Activated T-cell treated with anti-CD3 and anti-CD28 coated beads, Interleukin-2, amount 50 U/mL, for 4 hours (primary cell): ENCODE data around the gene USP43. TPM values are rescaled to one million over a fixed set of nuclear protein-coding genes. Genes with fewer than 3 reads are reported as not detected.
A peak's percentile ranks its signal among the peaks of the same experiment; 100 is the strongest.
"Not testable (repeated sequence)": the region's sequence is repeated elsewhere in the genome, so short reads cannot be mapped to it uniquely, and the experiment has no call there.

Experiments used
- ATAC-seq, 2 donors: fragments of 200-7000 bp; cut with Tn5 transposase; one replicate each; pipeline ENCODE4 v1.10.0; 2021
- DNase-seq: peaks from one replicate; pipeline ENCODE4 v3.0.0-alpha.2; 2020
- H3K27me3 Mint-ChIP-seq: one replicate; pipeline ENCODE4 v1.8.0; 2021; ENCODE audit warnings: low read depth, mixed read lengths
- H3K36me3 Mint-ChIP-seq: one replicate; pipeline ENCODE4 v1.8.0; 2022; ENCODE audit warnings: mixed read lengths; ENCODE audit not compliant: insufficient read depth
- H3K4me1 Mint-ChIP-seq: one replicate; pipeline ENCODE4 v1.8.0; 2021; ENCODE audit warnings: low read depth, mixed read lengths
- H3K4me3 Mint-ChIP-seq: one replicate; pipeline ENCODE4 v1.8.0; 2021; ENCODE audit warnings: mild to moderate bottlenecking, moderate library complexity, mixed read lengths
- H3K9me3 Mint-ChIP-seq: one replicate; pipeline ENCODE4 v1.8.0; 2021; ENCODE audit warnings: mixed read lengths
- total RNA-seq, 3 donors: library from RNA; stranded (reverse); gene quantifications; one replicate each; pipeline ENCODE4 v1.2.1, GENCODE V29; 2021

Gene USP43
- total RNA-seq, 3 donors from 2014 or later, result 0.14 to 0.18 TPM; not detected in 1

- Mint-ChIP-seq H3K27me3 (peaks cover 49% of the 10 kb centered on the region), H3K9me3 (no peaks in the 10 kb centered on the region), H3K4me3 (no peak overlapping the region), H3K36me3 (no peaks in the 10 kb centered on the region), H3K4me1 (peaks cover 12% of the 10 kb centered on the region)
- ATAC-seq, result no peak
- DNase-seq, result no peak
Measured at GRCh38 chr17:9643611-9644010, 1.7 kb upstream of the USP43 start.

DNA sequence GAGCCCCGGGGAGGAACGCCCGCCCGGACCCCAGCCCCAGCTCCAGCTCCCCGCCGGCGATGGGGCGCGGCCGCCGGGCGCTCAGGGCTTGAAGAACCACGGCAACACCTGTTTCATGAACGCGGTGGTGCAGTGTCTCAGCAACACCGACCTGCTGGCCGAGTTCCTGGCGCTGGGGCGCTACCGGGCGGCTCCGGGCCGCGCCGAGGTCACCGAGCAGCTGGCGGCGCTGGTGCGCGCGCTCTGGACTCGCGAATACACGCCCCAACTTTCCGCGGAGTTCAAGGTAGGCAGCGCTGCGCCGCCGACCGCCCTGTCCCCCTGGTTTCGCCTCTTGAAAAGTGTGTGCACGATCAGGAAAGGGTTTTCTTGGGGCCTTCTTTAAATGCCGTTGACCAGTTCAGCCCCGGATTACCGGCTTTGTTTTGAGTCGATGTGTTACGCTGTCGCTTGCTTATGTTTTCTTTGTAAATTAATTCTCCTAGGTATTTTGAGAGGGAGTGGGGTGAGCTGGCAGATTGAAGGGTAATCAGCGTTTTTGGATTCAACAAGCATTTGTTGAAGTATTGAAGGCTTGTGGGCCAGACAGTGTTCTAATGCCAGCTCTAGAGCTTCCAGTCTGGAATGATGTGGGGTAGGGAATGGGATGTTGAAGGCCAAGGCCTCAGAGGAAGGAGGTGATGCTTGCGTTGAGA lies 681 bp downstream of the USP43 start:
- H3K36me3 Mint-ChIP-seq, result no peaks in the 10 kb centered on the region
- ATAC-seq (peak; percentile 35 to 52), DNase-seq (peak; percentile 5)
- peak overlapping the region; percentile 58 for H3K4me3 Mint-ChIP-seq
- peaks cover 54% of the 10 kb centered on the region for H3K27me3 Mint-ChIP-seq
- H3K9me3 Mint-ChIP-seq, result no peaks in the 10 kb centered on the region
- H3K4me1 Mint-ChIP-seq, result peaks cover 12% of the 10 kb centered on the region

- DNase-seq, result no peak
- H3K4me1 Mint-ChIP-seq, result peaks cover 12% of the 10 kb centered on the region
- H3K4me3 Mint-ChIP-seq, result peak overlapping the region; percentile 58
- no peak for ATAC-seq
- no peaks in the 10 kb centered on the region for H3K36me3 Mint-ChIP-seq
- no peaks in the 10 kb centered on the region for H3K9me3 Mint-ChIP-seq
- H3K27me3 Mint-ChIP-seq, result peaks cover 59% of the 10 kb centered on the region
Measured at GRCh38 chr17:9646546-9646885, 1.2 kb downstream of the USP43 start.

DNA sequence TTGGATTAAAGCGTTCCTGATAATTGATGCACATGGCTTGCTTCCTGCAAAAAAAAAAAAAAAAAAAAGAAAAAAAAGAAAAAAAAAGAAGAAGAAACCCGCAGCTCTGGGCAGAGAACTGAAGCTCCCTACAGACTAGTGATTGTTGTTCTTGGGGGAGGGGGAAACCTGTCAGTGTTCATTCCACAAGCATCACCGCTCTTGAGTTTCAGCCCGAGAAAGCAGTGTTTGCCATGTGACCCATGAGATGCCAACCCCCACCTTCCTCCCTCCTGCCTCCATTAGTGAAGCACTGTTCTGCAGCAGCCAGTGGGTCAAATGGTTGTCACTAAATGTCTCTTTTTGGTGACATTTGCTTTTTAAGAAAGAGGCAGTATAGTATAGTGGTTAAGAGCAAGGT lies 1.7 kb downstream of the USP43 start:
- H3K9me3 Mint-ChIP-seq, result no peaks in the 10 kb centered on the region
- no peak overlapping the region for H3K4me3 Mint-ChIP-seq
- peaks cover 12% of the 10 kb centered on the region for H3K4me1 Mint-ChIP-seq
- no peak for DNase-seq
- H3K27me3 Mint-ChIP-seq, result peaks cover 61% of the 10 kb centered on the region
- ATAC-seq, result no peak
- H3K36me3 Mint-ChIP-seq, result no peaks in the 10 kb centered on the region

GRCh38 chr17:9648521-9649110 lies 3.3 kb downstream of the USP43 start:
- H3K27me3 Mint-ChIP-seq, result peaks cover 55% of the 10 kb centered on the region
- no peaks in the 10 kb centered on the region for H3K9me3 Mint-ChIP-seq
- H3K4me1 Mint-ChIP-seq, result peaks cover 12% of the 10 kb centered on the region
- no peak for DNase-seq
- no peak for ATAC-seq
- no peaks in the 10 kb centered on the region for H3K36me3 Mint-ChIP-seq
- H3K4me3 Mint-ChIP-seq, result no peak overlapping the region

DNA sequence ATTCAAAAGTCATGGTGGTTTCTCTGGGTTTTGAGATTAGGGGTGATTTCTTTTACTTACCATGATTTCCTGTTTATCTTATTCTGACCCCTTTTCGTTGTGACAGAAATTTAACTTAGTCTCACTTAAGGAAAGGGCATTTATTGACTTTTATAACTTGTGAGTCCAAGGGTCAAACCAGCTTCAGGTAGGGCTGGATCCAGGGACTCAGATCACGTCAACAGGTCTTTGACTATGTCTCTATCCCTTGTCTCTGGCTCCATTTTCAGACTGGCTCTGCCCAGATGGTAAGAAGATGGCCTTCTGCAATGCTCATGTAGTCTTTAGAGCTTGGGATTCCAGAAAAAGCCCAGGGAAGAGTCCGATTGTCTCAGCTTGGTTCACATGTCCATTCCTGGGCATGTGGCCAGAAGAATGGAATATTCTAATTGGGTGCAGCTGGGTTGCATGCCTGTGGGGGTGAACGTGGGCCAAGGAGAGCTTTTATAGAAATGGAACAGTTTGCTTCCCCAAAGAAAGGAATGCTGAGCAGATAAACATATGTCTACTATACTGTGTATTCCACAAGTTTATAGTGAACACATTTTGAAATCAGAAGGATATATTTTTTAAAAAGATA lies 13.4 kb downstream of the USP43 start:
- DNase-seq (no peak), ATAC-seq (no peak)
- H3K36me3 Mint-ChIP-seq, result no peaks in the 10 kb centered on the region
- peaks cover 6% of the 10 kb centered on the region for H3K27me3 Mint-ChIP-seq
- no peaks in the 10 kb centered on the region for H3K4me1 Mint-ChIP-seq
- H3K9me3 Mint-ChIP-seq, result no peaks in the 10 kb centered on the region
- H3K4me3 Mint-ChIP-seq, result no peak overlapping the region

DNA sequence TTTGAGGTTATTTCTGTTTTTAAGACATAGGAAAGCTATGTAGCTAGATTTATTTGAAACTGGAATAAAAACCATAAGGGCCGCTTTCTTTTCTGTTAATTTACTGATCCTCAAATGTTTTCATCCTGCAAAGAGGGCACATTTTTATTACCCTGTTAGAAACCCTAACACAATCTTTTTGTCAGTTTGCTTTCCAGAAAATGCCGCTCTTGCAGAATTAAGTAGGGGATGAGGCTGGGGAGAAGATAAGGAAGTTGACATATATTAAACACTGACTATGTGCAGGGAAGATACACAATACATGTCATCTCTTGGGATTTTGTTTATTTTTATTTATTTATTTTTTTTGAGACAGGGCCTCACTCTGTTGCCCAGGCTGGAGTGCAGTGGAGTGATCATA lies 15.7 kb downstream of the USP43 start:
- Mint-ChIP-seq H3K4me1 (peaks cover 3% of the 10 kb centered on the region), H3K27me3 (peaks cover 5% of the 10 kb centered on the region), H3K4me3 (no peak overlapping the region), H3K36me3 (peaks cover 2% of the 10 kb centered on the region), H3K9me3 (no peaks in the 10 kb centered on the region)
- DNase-seq, result no peak
- ATAC-seq, result no peak

DNA sequence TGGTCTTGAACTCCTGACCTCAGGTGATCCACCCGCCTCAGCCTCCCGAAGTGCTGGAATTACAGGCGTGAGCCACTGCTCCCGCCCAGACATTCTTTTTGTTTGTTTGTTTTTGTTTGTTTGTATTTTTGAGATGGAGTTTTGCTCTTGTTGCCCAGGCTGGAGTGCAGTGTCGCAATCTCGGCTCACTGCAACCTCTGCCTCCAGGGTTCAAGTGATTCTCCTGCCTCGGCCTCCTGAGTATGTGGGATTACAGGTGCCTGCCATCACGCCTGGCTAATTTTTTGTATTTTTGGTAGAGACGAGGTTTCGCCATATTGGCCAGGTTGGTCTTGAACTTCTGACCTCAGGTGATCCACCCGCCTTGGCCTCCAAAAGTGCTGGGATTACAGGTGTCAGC lies 18.2 kb downstream of the USP43 start:
- not testable (repeated sequence) for DNase-seq, H3K27me3 Mint-ChIP-seq, H3K36me3 Mint-ChIP-seq, H3K9me3 Mint-ChIP-seq, ATAC-seq, H3K4me3 Mint-ChIP-seq
- H3K4me1 Mint-ChIP-seq, result peaks cover 10% of the 10 kb centered on the region

- no peak for DNase-seq
- peak in 1 of 2 donors; percentile 46 for ATAC-seq
- H3K36me3 Mint-ChIP-seq, result peaks cover 2% of the 10 kb centered on the region
- H3K27me3 Mint-ChIP-seq, result peaks cover 12% of the 10 kb centered on the region
- H3K4me1 Mint-ChIP-seq, result peaks cover 10% of the 10 kb centered on the region
- no peak overlapping the region for H3K4me3 Mint-ChIP-seq
- H3K9me3 Mint-ChIP-seq, result no peaks in the 10 kb centered on the region
Measured at GRCh38 chr17:9666461-9667050, 21.2 kb downstream of the USP43 start.

DNA sequence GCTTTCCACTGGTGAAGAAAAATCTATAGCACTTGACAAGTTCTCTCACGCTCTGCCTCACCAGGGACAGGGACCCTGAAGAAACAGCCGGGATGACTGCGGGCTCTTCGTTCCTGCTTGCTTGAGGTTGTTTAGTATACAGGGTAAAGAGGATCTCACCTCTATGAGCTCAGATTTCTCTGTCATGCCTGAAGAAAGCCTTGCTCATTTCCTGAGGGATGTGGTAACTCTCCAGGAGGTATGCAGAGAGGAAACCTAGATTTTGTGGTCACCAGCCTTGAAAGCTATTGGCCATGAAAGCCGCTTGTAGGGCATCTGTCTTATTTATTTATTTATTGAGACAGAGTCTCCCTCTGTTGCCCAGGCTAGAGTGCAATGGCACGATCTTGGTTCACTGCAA lies 23.2 kb downstream of the USP43 start:
- Mint-ChIP-seq H3K36me3 (peaks cover 2% of the 10 kb centered on the region), H3K27me3 (peaks cover 17% of the 10 kb centered on the region), H3K4me3 (no peak overlapping the region), H3K9me3 (no peaks in the 10 kb centered on the region), H3K4me1 (peaks cover 10% of the 10 kb centered on the region)
- no peak for ATAC-seq
- DNase-seq, result no peak

DNA sequence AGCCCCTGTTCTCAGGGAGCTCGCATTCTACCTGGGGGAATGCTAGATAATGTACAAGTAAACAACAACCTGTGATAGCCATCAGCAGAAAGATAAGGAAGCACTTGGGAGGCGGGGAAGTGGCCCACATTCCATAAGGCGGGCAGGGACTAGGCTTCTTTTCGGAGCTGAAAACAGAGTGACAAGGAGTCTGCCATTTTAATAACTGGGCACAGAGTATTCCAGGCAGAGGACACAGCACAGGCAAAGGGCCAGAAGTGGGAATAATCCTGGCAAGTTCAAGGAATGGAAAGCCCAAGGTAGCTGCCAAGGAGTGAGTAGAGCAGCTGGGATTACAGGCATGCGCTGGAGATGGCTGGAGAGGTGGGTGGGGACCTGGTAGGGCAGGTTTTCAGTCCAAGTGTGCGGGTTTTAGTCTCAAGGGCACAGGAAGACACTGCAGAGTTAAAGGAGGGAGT lies 24.3 kb downstream of the USP43 start:
- H3K27me3 Mint-ChIP-seq, result peaks cover 14% of the 10 kb centered on the region
- no peak for ATAC-seq
- no peaks in the 10 kb centered on the region for H3K9me3 Mint-ChIP-seq
- H3K36me3 Mint-ChIP-seq, result no peaks in the 10 kb centered on the region
- no peak for DNase-seq
- H3K4me1 Mint-ChIP-seq, result peaks cover 10% of the 10 kb centered on the region
- H3K4me3 Mint-ChIP-seq, result no peak overlapping the region

DNA sequence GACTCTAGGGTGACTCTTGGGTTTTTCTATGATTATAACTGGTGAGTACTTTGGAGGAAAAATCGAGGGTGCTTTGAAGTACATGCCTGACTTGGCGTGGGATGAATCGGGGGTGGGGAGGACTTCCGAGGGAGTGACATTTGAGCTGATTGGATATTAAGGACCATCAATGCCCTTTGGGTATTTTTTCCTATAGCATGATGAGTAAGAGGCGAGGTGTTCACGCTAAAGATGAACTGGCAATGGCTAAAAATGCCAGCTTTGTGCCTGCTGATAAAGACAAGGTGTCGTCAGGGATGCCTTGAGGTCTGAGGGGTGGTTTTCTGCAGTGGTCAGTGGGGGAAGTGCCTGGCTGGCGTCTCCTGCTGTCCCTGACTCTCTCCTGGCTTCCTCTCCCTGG lies 25.3 kb downstream of the USP43 start:
- H3K9me3 Mint-ChIP-seq, result no peaks in the 10 kb centered on the region
- H3K27me3 Mint-ChIP-seq, result peaks cover 14% of the 10 kb centered on the region
- no peak for ATAC-seq
- no peak overlapping the region for H3K4me3 Mint-ChIP-seq
- H3K36me3 Mint-ChIP-seq, result no peaks in the 10 kb centered on the region
- peaks cover 10% of the 10 kb centered on the region for H3K4me1 Mint-ChIP-seq
- no peak for DNase-seq

GRCh38 chr17:9671559-9671958 lies 26.2 kb downstream of the USP43 start:
- Mint-ChIP-seq H3K4me3 (no peak overlapping the region), H3K27me3 (peaks cover 14% of the 10 kb centered on the region), H3K36me3 (no peaks in the 10 kb centered on the region), H3K4me1 (peaks cover 4% of the 10 kb centered on the region), H3K9me3 (no peaks in the 10 kb centered on the region)
- DNase-seq (no peak), ATAC-seq (no peak)

GRCh38 chr17:9672266-9672665 lies 26.9 kb downstream of the USP43 start:
- H3K9me3 Mint-ChIP-seq, result no peaks in the 10 kb centered on the region
- H3K27me3 Mint-ChIP-seq, result peaks cover 14% of the 10 kb centered on the region
- no peak for DNase-seq
- no peak for ATAC-seq
- no peaks in the 10 kb centered on the region for H3K4me1 Mint-ChIP-seq
- H3K36me3 Mint-ChIP-seq, result no peaks in the 10 kb centered on the region
- H3K4me3 Mint-ChIP-seq, result no peak overlapping the region

DNA sequence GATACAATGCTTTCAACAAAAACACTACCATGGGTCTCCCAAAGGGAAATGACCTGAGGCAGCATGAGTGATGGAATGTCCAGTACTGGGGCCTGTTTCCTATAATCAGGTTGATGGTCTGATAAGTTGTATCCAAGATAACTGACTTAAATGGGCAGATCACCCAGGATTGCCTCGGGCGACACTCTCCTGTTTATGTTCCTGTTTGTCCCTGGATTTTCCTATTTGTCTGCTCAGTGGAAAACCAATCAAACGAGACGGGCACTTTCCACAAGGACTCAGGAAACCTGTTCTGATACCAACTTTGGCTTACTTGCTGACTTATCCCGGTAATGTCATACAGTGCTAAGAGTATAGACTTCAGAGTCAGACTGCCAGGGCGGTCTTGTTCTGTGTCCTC lies 27.4 kb downstream of the USP43 start:
- peaks cover 14% of the 10 kb centered on the region for H3K27me3 Mint-ChIP-seq
- ATAC-seq (no peak), DNase-seq (no peak)
- H3K36me3 Mint-ChIP-seq, result no peaks in the 10 kb centered on the region
- H3K9me3 Mint-ChIP-seq, result peaks cover under 1% of the 10 kb centered on the region
- no peaks in the 10 kb centered on the region for H3K4me1 Mint-ChIP-seq
- no peak overlapping the region for H3K4me3 Mint-ChIP-seq
